Measurements from ENCODE around the gene ALKBH5. TPM values are rescaled to one million over a fixed set of nuclear protein-coding genes. Genes with fewer than 3 reads are reported as not detected.

ALKBH5 gene
- total and polyA plus RNA-seq, 9 of the 15 experiments (the other 6 are each of a cell fraction or from before 2014, with no cell fraction given), result 11.4 to 70.0 (median 47.4) TPM

- TF ChIP-seq SNIP1 (IDR thresholded peaks at IDR 0.05; ENCODE audit: low read depth) (no peak), ATF6 (CRISPR knock-in tag; IDR thresholded peaks at IDR 0.05) (no peak), NONO (IDR thresholded peaks at IDR 0.05; ENCODE audit: low read depth in 2 of 2, low read length in 1 of 2) (no peak), KLF13 (tag; IDR thresholded peaks at IDR 0.05; ENCODE audit: borderline replicate concordance, low read depth) (no peak), ATF3 (IDR thresholded peaks at IDR 0.05) (0 out of 2 replicates have a peak, but pooled peaks have one; percentile 30), ATF3 (CRISPR knock-in tag; conservative IDR thresholded peaks at IDR 0.05) (no peak), GTF2A2 (tag; IDR thresholded peaks at IDR 0.05) (no peak), NRF1 (conservative IDR thresholded peaks at IDR 0.05 in 1 of 2, IDR thresholded peaks at IDR 0.05 in 1 of 2) (peak in 1 of 2 experiments; percentile 10; a peak in 1 of 4 replicates), NCOA4 (IDR thresholded peaks at IDR 0.05; ENCODE audit: partially characterized antibody) (no peak), TCF7 (IDR thresholded peaks at IDR 0.05; ENCODE audit: borderline replicate concordance) (no peak), RERE (CRISPR knock-in tag; IDR thresholded peaks at IDR 0.05; ENCODE audit: borderline replicate concordance) (no peak), MCM5 (IDR thresholded peaks at IDR 0.05; ENCODE audit: low read depth) (no peak), ETS1 (conservative IDR thresholded peaks at IDR 0.05; ENCODE audit: control insufficient read depth, low read depth, low read length) (no peak), BCLAF1 (IDR thresholded peaks at IDR 0.05; ENCODE audit: borderline replicate concordance in 1 of 2, control insufficient read depth in 1 of 2, low read depth in 2 of 2, low read length in 1 of 2) (no peak)
Measured at GRCh38 chr17:18257982-18258355, 74.3 kb downstream of the ALKBH5 start (continued).
